Lower leg skin (tissue), 3 donors: ENCODE data around the gene ARHGEF9.

Experiments used
- POLR2A ChIP-seq, 2 donors: fragments of 450-650 bp; IDR thresholded peaks; one replicate each; pipeline ENCODE4 v1.6.1; 2016 to 2017; ENCODE audit warnings: antibody characterized with exemption in 2 of 2, mild to moderate bottlenecking in 1 of 2, moderate library complexity in 1 of 2
- TF ChIP-seq, protein P1 (sequence below), 3 donors: fragments of 450-650 bp; IDR thresholded peaks; one replicate each; pipeline ENCODE4 v1.5.1; 2016; ENCODE audit warnings: antibody characterized with exemption in 3 of 3, mild to moderate bottlenecking in 3 of 3, moderate library complexity in 2 of 3

DNA sequence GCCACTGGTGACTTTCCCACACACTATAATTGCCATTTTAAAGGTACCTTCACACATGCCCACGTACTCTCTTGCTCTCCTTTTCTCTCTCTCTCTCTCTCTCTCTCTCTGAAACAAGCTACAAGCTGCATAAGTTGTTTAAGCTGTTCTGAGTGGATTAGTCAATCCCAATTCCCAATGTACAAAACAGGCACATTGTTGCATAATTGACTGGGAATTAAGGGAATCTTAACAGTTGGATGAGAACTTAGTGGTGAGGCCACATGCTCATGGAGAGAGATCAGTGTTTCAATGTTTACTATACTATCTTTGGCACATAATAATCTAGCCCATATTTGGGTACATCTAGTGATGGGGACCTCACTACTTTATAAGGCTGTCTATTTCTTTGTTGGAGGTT, 123.3 kb downstream of the ARHGEF9 start:
- TF ChIP-seq, protein P1, sequence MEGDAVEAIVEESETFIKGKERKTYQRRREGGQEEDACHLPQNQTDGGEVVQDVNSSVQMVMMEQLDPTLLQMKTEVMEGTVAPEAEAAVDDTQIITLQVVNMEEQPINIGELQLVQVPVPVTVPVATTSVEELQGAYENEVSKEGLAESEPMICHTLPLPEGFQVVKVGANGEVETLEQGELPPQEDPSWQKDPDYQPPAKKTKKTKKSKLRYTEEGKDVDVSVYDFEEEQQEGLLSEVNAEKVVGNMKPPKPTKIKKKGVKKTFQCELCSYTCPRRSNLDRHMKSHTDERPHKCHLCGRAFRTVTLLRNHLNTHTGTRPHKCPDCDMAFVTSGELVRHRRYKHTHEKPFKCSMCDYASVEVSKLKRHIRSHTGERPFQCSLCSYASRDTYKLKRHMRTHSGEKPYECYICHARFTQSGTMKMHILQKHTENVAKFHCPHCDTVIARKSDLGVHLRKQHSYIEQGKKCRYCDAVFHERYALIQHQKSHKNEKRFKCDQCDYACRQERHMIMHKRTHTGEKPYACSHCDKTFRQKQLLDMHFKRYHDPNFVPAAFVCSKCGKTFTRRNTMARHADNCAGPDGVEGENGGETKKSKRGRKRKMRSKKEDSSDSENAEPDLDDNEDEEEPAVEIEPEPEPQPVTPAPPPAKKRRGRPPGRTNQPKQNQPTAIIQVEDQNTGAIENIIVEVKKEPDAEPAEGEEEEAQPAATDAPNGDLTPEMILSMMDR (IDR thresholded peaks at IDR 0.05): no peak
- no peak for TF ChIP-seq POLR2A (IDR thresholded peaks at IDR 0.05)
